Colonic mucosa (tissue), 4 donors: ENCODE measurements around the gene CRACDL. TPM values are rescaled to one million over a fixed set of nuclear protein-coding genes. Genes with fewer than 3 reads are reported as not detected.

Source experiments
- DNase-seq: peaks from one replicate; pipeline ENCODE4 v3.0.0-alpha.2; 2020
- H3K27ac ChIP-seq: fragments of 200-600 bp; one replicate; pipeline ENCODE4 v1.8.0; 2021
- H3K27me3 ChIP-seq: fragments of 200-600 bp; one replicate; pipeline ENCODE4 v1.8.0; 2021
- H3K36me3 ChIP-seq: fragments of 200-600 bp; one replicate; pipeline ENCODE4 v1.8.0; 2021
- H3K4me1 ChIP-seq: fragments of 200-600 bp; one replicate; pipeline ENCODE4 v1.8.0; 2021; ENCODE audit warnings: mild to moderate bottlenecking
- H3K4me3 ChIP-seq: fragments of 200-600 bp; one replicate; pipeline ENCODE4 v1.8.0; 2021
- H3K9ac ChIP-seq, 2 donors: one replicate each; pipeline ENCODE4 v1.7.0; 2013; ENCODE audit warnings: control low read depth in 2 of 2, low read depth in 2 of 2, low read length in 2 of 2
- H3K9me3 ChIP-seq: fragments of 200-600 bp; one replicate; pipeline ENCODE4 v1.8.0; 2021
- CTCF ChIP-seq: fragments of 200-600 bp; IDR thresholded peaks from one replicate; pipeline ENCODE4 v1.8.0; 2022; ENCODE audit warnings: antibody characterized with exemption, mild to moderate bottlenecking
- intact Hi-C: fragments of 100-400 bp; cut with DNase I; formaldehyde crosslinking; loops from one replicate; pipeline ENCODE4 v1.14.1; 2022
- total RNA-seq, 2 donors: library from RNA; stranded (reverse); fragmentation: NEBNext Ultra II Directional in 1 of 2; extraction: Animal tissue kit (Norgen Biotek cat#: 25700) in 1 of 2; gene quantifications; one replicate each; pipeline ENCODE4 v1.2.1, GENCODE V29; 2021
- donor health status: healthy.
- donor health status: DM: no; HTN: no; CAD: no.
- donor health status: DM: no; HTN: no; CAD: no.

CRACDL gene
- total RNA-seq, 2 donors from 2014 or later, result 11.5 to 22.3 TPM

DNA sequence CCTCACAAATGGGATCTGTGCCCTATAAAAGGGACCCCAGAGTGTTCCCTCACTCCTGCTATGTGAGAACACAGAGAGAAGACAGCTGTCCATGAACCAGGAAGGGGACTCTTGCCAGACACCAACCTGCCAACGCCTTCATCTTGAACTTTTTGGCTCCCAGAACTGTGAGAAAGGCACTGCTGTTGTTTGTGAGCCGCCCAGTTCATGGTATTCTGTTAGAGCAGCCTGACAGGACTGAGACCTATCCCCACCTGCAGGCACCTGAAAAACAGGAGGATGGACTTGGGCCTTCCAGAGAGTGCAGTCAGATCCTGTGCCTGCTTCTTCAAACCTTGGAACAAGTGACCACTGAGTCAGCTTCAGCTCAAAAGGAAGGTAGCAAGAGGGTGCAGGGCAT lies 51.4 kb downstream of the CRACDL start:
- Histone ChIP-seq H3K27me3 (no peaks in the 10 kb centered on the region), H3K4me3 (no peak overlapping the region), H3K36me3 (no peaks in the 10 kb centered on the region), H3K4me1 (no peaks in the 10 kb centered on the region), H3K27ac (no peak overlapping the region), H3K9me3 (no peaks in the 10 kb centered on the region), H3K9ac (no peak overlapping the region)
- intact Hi-C loops, result no loop called here
- TF ChIP-seq CTCF, result no peak
- no peak for DNase-seq

GRCh38 chr2:98883780-98884211 lies 52.2 kb downstream of the CRACDL start:
- TF ChIP-seq CTCF, result no peak
- DNase-seq, result no peak
- H3K27me3 ChIP-seq, result no peaks in the 10 kb centered on the region
- no peak overlapping the region for H3K27ac ChIP-seq
- H3K4me3 ChIP-seq, result no peak overlapping the region
- H3K9me3 ChIP-seq, result no peaks in the 10 kb centered on the region
- no peak overlapping the region for H3K9ac ChIP-seq
- no peaks in the 10 kb centered on the region for H3K36me3 ChIP-seq
- no peaks in the 10 kb centered on the region for H3K4me1 ChIP-seq
- intact Hi-C loops, result no loop called here

DNA sequence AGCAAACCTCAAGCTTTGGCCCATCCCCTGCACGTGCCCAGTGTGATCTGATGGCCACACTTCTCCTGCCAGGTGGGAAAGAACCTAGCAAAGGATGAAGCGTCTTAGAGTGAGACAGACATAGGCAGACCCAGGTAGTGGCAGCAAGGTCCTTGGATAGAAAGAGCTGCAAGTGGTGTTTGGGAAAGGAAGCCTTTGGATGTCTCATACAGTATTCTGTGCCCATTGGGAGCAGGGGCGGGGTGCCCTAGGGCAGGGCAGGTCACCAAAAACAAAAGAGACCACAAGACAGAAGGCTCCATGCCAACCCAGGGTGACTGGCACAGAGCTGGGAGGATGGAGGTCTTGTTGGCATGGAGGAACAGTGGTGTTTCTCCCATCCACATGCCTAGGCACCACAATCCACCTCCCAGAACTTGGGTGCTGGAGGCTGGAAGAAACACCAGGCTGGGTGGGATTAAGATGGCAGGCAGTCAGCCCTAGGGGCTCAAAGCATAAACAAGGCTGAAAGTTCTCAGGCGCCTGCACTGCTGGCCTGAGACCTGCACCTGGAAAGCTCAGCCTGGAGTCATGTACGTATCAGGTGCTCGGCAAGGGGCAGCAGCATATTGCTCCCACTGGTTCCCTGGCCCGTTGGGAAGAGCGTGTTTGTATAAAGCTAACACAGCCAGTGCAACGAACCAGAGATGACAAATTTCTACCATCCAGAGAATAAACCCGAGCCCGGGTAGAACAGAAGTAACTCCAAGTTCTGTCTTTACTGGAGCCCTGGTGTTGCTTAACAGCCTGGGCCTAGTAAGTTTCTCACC lies 52.9 kb downstream of the CRACDL start:
- TF ChIP-seq CTCF, result no peak
- Histone ChIP-seq H3K27me3 (no peaks in the 10 kb centered on the region), H3K27ac (no peak overlapping the region), H3K9ac (no peak overlapping the region), H3K9me3 (no peaks in the 10 kb centered on the region), H3K36me3 (no peaks in the 10 kb centered on the region), H3K4me1 (no peaks in the 10 kb centered on the region), H3K4me3 (no peak overlapping the region)
- DNase-seq, result no peak
- intact Hi-C loops, result no loop called here

- H3K4me3 ChIP-seq, result no peak overlapping the region
- H3K9ac ChIP-seq, result no peak overlapping the region
- H3K36me3 ChIP-seq, result no peaks in the 10 kb centered on the region
- H3K4me1 ChIP-seq, result no peaks in the 10 kb centered on the region
- no peak for DNase-seq
- TF ChIP-seq CTCF, result no peak
- H3K27me3 ChIP-seq, result no peaks in the 10 kb centered on the region
- H3K9me3 ChIP-seq, result no peaks in the 10 kb centered on the region
- no peak overlapping the region for H3K27ac ChIP-seq
- intact Hi-C loops, result no loop called here
These were observed 53.7 kb downstream of the CRACDL start for GRCh38 chr2:98882368-98882767.

DNA sequence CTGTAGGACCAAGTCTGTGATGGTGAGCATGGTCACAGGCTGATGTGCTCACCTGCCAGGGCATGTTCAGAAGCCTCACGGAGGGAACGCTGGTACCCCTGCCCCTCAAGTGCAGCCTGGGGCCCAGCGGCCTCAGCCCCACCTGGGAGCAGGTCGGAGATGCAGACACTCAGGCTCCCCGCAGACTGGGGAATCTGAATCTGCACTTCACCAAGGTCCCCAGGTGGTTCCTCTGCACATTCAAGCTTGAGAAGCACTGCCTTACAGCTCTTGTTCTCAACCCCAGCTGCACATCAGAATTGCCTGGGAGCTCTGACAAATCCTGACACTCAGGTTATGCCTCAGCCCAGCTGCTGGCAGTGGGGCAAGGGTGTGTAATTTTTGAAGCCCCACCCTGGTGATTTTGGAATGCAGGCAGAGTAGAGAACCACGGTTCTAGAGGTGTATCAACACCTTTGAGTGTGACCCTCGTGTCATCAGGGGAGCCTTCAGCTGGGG lies 54.8 kb downstream of the CRACDL start:
- no peaks in the 10 kb centered on the region for H3K36me3 ChIP-seq
- no peak overlapping the region for H3K4me3 ChIP-seq
- no peaks in the 10 kb centered on the region for H3K9me3 ChIP-seq
- intact Hi-C loops, result no loop called here
- H3K27ac ChIP-seq, result no peak overlapping the region
- no peaks in the 10 kb centered on the region for H3K27me3 ChIP-seq
- TF ChIP-seq CTCF, result no peak
- no peak for DNase-seq
- no peak overlapping the region for H3K9ac ChIP-seq
- H3K4me1 ChIP-seq, result no peaks in the 10 kb centered on the region
